ENCODE results near the gene ATP6V0E1.
"Not testable (repeated sequence)": the region's sequence is repeated elsewhere in the genome, so short reads cannot be mapped to it uniquely, and the experiment has no call there.

The ATP6V0E1 gene

DNA sequence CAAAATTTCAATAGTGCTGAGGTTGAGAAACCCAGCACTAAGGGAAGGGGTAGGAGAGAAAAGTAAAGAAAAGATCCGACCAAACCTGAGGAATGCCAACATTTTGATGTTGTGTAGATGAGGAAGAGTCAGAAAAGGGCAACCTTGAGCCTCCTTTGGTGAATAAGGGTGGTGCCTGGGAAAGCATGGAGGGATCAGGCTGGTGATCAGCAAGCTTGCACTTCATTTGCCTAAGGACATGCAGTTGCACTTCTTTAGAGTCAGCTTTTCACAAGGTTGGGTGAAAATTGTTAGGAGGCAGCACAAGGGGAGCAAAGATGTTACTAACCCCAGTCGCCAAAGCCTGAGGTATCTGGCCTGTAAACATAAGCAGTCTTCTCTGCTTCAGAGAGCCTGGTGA is 20.4 kb downstream of the ATP6V0E1 start:
- no peak for DNase-seq (ENCODE audit: low spot score)

- DNase-seq (ENCODE audit: low spot score): no peak
Measured at GRCh38 chr5:173004447-173004846, 20.9 kb downstream of the ATP6V0E1 start.

DNA sequence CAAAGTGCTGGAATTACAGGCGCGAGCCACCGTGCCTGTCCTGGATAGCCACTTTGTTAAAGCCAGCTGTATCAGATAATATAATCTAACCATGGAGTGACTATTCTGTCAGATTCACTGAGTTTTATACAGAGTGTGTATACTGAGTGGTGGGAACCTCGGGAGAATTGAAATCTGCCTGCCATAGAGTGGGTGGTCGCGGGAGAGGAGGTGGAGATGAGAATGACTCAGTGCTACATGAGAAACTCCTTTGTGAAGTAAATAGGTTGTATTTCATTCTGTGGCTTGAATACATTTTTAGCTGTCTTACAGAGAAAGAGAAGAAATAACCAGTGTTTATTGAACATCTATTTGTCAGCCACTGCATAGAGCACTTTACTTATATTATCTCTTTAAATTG is 26.4 kb downstream of the ATP6V0E1 start:
- no peak for DNase-seq (ENCODE audit: low spot score)

- DNase-seq (ENCODE audit: low spot score): peak; percentile 38
Measured at GRCh38 chr5:173010547-173011464, 27.2 kb downstream of the ATP6V0E1 start.

DNA sequence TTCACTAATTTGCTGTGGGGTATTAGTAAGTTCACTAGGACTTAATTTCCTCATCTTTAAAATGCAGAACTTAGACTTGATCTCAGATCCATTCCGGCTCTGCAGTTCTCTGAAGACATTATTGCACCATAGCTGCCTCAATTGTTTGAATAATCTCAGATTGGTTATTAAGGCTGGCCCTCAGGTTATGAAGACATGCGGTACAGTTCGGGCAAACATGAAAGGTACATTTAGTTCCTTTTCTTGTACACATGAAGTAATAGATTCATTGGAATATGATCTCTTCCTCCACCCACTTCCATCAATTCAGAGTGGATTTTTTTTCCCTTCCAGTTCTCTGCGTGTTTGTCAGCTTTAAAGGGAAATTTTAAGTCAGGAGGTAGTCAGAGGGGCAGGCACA is 28.0 kb downstream of the ATP6V0E1 start:
- DNase-seq (ENCODE audit: low spot score): no peak

- DNase-seq (ENCODE audit: low spot score): no peak
Measured at GRCh38 chr5:173012882-173013281, 29.3 kb downstream of the ATP6V0E1 start.

GRCh38 chr5:173014671-173015070 is 31.1 kb downstream of the ATP6V0E1 start:
- no peak for DNase-seq (ENCODE audit: low spot score)

GRCh38 chr5:173015192-173015591 is 31.6 kb downstream of the ATP6V0E1 start:
- no peak for DNase-seq (ENCODE audit: low spot score)

GRCh38 chr5:173015598-173016455 is 32.3 kb downstream of the ATP6V0E1 start:
- no peak for DNase-seq (ENCODE audit: low spot score)

GRCh38 chr5:173016598-173017046 is 33.1 kb downstream of the ATP6V0E1 start:
- DNase-seq (ENCODE audit: low spot score): peak; percentile 55

DNA sequence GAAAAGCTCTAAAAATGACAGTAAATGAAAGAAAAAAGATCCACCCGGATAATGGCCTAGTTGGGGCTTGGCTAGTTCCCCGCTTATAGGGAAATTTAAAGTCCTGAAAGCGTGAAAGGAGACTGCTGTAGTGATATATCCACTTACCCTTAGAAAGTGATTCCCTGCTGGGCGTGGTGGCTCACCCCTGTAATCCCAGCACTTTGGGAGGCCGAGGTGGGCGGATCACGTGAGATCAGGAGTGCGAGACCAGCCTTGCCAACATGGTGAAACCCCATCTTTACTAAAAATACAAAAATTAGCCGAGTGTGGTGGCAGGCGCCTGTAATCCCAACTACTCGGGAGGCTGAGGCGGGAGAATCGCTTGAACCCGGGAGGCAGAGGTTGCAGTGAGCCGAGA is 33.5 kb downstream of the ATP6V0E1 start:
- not testable (repeated sequence) for DNase-seq (ENCODE audit: low spot score)

GRCh38 chr5:173018358-173018757 is 34.8 kb downstream of the ATP6V0E1 start:
- DNase-seq (ENCODE audit: low spot score): no peak

DNA sequence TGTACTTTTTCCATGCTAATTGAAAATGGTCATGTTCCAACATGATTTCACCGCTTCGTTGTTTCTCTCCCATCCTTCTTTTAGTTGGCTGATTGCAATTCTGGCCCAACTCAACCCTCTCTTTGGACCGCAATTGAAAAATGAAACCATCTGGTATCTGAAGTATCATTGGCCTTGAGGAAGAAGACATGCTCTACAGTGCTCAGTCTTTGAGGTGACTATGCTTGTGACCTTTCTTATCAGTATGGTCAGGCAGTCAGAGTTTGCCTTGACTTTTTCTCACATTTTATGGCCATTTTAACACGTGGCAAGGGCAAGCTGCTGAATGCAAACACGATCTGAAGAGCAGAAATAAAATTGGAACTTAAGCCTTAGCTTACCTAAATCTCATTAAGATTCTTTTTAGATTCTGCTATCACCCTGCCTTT is 36.6 kb downstream of the ATP6V0E1 start:
- no peak for DNase-seq (ENCODE audit: low spot score)

- peak; percentile 34 for DNase-seq (ENCODE audit: low spot score)
Measured at GRCh38 chr5:173020643-173021042, 37.1 kb downstream of the ATP6V0E1 start.

- no peak for DNase-seq (ENCODE audit: low spot score)
Measured at GRCh38 chr5:173025651-173026050, 42.1 kb downstream of the ATP6V0E1 start.

DNA sequence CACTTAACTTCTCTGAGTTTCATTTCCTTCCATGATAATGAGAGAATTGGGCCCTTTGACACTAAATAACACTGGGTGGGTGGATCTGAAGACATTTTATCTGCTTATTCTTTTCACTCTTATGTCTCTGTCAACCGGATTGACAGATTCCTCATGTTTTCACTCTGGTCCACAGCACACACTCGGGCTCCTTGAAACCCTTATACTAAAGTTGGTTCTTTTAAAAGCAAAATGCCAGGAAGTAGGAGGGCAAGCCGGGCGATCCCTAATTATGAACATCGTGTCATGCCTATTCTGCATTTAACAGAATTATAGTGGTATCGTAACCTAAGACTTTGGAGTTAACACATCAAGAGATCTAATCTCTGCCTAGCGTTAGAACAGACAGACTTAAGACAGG is 44.3 kb downstream of the ATP6V0E1 start:
- DNase-seq (ENCODE audit: low spot score): no peak

DNA sequence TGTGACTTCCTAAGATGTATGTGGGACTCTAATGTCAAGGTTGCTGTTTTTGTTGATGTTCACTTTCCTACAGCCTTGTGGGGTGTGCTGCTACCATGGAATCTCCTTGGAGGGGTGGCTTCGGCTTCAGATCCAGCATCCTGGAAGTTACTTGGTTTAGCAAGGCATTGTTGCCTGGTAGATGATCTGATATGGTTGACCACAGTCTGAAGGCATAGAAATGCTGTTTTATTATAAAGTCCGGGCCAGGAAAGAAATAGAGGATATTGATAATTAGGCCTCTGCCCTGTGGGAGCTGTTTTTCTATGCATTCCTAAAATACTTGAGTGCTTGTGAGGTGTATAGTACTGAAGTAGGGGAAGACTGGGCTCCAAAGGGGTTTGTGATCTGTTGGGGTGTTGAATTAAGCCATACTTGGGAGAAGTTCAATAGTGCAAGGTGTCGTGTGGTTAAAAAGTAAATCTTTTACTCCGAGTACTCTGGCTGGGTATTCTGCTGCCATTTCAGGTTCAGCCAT is 45.3 kb downstream of the ATP6V0E1 start:
- DNase-seq (ENCODE audit: low spot score): no peak

GRCh38 chr5:173029499-173029921 is 45.9 kb downstream of the ATP6V0E1 start:
- no peak for DNase-seq (ENCODE audit: low spot score)

DNA sequence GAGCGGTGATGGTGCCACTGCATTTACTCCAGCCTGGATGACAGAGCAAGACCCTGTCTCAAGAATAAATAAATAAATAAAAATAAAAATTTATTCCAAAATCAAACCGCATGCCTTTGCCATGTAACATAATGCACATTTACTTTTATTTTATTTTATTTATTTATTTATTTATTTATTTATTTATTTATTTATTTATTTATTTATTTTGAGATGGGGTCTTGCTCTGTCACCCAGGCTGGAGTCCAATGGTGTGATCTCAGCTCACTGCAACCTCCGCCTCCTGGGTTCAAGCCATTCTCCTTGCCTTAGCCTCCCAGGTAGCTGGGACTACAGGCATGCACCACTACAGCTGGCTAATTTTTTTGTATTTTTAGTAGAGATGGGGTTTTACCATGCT is 48.5 kb downstream of the ATP6V0E1 start:
- not testable (repeated sequence) for DNase-seq (ENCODE audit: low spot score)

GRCh38 chr5:173032730-173033129 is 49.2 kb downstream of the ATP6V0E1 start:
- no peak for DNase-seq (ENCODE audit: low spot score)

GRCh38 chr5:173033923-173034322 is 50.4 kb downstream of the ATP6V0E1 start:
- DNase-seq (ENCODE audit: low spot score): no peak

DNA sequence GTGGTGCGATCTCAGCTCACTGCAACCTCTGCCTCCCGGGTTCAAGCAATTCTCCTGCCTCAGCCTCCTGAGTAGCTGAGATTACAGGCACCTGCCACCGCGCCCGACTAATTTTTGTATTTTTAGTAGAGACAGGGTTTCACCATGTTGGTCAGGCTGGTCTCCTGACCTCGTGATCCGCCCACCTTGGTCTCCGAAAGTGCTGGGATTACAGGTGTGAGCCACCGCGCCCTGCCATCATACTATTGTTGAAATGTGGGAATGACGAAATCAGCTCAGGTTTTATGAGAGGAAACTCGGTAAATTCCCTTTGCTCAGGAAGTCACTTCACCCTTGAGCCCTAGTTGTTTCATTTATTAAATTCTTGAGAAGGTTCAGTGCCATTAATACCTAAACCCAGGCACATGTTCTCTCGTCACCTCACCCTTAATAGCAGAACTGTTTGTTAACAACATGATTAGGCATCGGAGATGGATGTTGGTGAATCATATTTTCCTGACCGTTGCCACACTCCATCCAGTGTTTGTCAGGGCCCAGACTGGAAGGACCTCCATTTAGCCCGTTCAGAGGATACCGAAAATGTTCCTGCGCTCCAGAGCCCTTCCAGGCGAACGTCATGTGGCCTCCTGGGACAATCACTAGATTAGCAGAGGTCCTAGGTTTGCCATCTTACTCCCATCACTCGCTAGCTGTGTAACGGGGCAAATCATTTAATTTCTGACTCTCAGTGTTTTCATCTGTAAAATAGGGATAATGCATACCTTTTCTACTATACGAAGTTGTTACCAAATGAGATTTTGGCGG is 52.5 kb downstream of the ATP6V0E1 start:
- DNase-seq (ENCODE audit: low spot score): no peak
